ENCODE measurements around the gene TRIM24. TPM values are rescaled to one million over a fixed set of nuclear protein-coding genes. Genes with fewer than 3 reads are reported as not detected.

The TRIM24 gene
- total and polyA plus RNA-seq, 12 donors, result 7.7 to 26.2 (median 18.9) TPM

DNA sequence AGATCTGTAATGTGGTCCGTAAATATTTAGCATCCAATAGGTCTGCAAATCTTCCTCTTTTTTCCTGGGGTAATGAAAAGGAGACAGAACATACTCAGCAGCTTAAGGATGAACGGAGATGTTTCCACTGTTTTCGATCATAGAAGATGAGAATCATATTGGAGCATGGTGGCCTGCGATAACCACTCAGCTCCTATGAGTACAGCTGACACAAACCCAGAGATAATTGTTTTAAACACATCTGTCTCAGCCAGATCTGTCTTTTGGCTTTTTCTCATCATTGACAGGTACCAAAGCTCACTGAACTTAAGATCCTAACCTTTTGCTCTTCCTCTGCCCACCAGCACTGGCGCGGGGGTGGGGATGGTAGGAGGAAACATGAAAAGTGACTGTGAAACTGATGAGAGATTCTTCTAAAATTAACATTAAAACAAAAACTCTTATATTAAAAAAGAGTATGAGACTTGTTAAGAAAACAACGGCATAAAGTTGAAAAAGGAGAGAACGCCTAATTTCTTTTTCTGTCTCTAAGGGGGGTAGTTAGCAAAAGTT is 170.1 kb downstream of the TRIM24 start:
- WGBS, 2 donors, result 92 to 96% methylated on average over 8 of the region's 8 CpGs

GRCh38 chr7:138632384-138632783 is 172.3 kb downstream of the TRIM24 start:
- no peaks in the 10 kb centered on the region for H3K27me3 ChIP-seq
- 81 to 96% methylated on average over 1 to 2 of the region's 2 CpGs for WGBS, 2 donors
- intact Hi-C loops (cut with DNase I), result no loop called here
- DNase-seq, result no peak
- H3K36me3 ChIP-seq, result no peaks in the 10 kb centered on the region
- H3K4me3 ChIP-seq, result no peak overlapping the region
- H3K27ac ChIP-seq, result no peak overlapping the region
- TF ChIP-seq, protein P1, sequence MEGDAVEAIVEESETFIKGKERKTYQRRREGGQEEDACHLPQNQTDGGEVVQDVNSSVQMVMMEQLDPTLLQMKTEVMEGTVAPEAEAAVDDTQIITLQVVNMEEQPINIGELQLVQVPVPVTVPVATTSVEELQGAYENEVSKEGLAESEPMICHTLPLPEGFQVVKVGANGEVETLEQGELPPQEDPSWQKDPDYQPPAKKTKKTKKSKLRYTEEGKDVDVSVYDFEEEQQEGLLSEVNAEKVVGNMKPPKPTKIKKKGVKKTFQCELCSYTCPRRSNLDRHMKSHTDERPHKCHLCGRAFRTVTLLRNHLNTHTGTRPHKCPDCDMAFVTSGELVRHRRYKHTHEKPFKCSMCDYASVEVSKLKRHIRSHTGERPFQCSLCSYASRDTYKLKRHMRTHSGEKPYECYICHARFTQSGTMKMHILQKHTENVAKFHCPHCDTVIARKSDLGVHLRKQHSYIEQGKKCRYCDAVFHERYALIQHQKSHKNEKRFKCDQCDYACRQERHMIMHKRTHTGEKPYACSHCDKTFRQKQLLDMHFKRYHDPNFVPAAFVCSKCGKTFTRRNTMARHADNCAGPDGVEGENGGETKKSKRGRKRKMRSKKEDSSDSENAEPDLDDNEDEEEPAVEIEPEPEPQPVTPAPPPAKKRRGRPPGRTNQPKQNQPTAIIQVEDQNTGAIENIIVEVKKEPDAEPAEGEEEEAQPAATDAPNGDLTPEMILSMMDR (IDR thresholded peaks at IDR 0.05), result no peak
- no peak for ATAC-seq
- no peaks in the 10 kb centered on the region for H3K4me1 ChIP-seq
- H3K9me3 ChIP-seq, result no peaks in the 10 kb centered on the region

More for the DNA sequence above, 170.1 kb downstream of the TRIM24 start:
- H3K9me3 ChIP-seq, result no peaks in the 10 kb centered on the region
- H3K36me3 ChIP-seq, result no peaks in the 10 kb centered on the region
- DNase-seq (no peak), ATAC-seq (no peak)
- peaks cover 0 to 7% (median 0%) of the 10 kb centered on the region in 9 donors for H3K4me1 ChIP-seq
- H3K27ac ChIP-seq, result no peak overlapping the region
- no peaks in the 10 kb centered on the region for H3K27me3 ChIP-seq
- intact Hi-C loops (cut with DNase I), result no loop called here
- TF ChIP-seq, protein P1 (IDR thresholded peaks at IDR 0.05), result no peak
- no peak overlapping the region for H3K4me3 ChIP-seq

- Histone ChIP-seq H3K27me3 (no peaks in the 10 kb centered on the region), H3K36me3 (no peaks in the 10 kb centered on the region), H3K4me1 (no peaks in the 10 kb centered on the region), H3K9me3 (no peaks in the 10 kb centered on the region), H3K27ac (no peak overlapping the region), H3K4me3 (no peak overlapping the region)
- intact Hi-C loops (cut with DNase I), result no loop called here
- DNase-seq, result no peak
- 53 to 57% methylated on average over 12 of the region's 12 CpGs for WGBS, 2 donors
- TF ChIP-seq, protein P1 (IDR thresholded peaks at IDR 0.05), result no peak
- ATAC-seq, result no peak
These were observed 173.0 kb downstream of the TRIM24 start for GRCh38 chr7:138632826-138633602.

Other genes with a start within 250 kb of the TRIM24 start
- not detected for gene SVOPL, start 241.1 kb downstream of the TRIM24 start, total RNA-seq
- gene SVOPL, start 241.1 kb downstream of the TRIM24 start, polyA plus RNA-seq, result not detected

Data from heart right ventricle (tissue), 16 donors.